ENCODE data around the gene UBAC1. TPM values are rescaled to one million over a fixed set of nuclear protein-coding genes. Genes with fewer than 3 reads are reported as not detected.

Gene UBAC1
- total RNA-seq, 1 donor from 2014 or later, result 25.5 TPM

DNA sequence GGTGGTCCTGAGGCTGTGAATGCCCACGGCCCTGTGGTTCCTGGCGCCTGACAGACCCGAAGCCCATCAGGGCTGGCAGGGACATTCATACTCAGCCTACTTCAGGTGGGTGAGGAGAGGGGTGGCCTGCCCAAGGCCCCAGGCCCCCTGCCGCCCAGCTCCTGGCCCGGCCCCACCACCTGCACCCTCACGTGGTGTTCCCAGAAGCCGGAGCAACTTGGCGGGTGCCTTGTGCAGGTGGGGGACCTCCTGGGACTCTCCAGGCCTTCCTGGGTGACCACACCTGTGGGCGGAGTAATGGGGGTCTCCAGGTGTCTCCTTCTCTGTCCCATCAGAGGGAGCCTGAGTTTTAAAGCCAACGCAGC lies 36.8 kb upstream of the UBAC1 start:
- POLR2A ChIA-PET, result no interaction called here
- intact Hi-C loops (cut with micrococcal nuclease), result no loop called here
- no peaks in the 10 kb centered on the region for H3K27me3 Mint-ChIP-seq
- H3K27ac Mint-ChIP-seq, result no peak overlapping the region
- H3K36me3 Mint-ChIP-seq (ENCODE audit: low read depth), result no peaks in the 10 kb centered on the region
- ATAC-seq (ENCODE audit: low read depth) (no peak), DNase-seq (no peak)
- TF ChIP-seq, protein P1, sequence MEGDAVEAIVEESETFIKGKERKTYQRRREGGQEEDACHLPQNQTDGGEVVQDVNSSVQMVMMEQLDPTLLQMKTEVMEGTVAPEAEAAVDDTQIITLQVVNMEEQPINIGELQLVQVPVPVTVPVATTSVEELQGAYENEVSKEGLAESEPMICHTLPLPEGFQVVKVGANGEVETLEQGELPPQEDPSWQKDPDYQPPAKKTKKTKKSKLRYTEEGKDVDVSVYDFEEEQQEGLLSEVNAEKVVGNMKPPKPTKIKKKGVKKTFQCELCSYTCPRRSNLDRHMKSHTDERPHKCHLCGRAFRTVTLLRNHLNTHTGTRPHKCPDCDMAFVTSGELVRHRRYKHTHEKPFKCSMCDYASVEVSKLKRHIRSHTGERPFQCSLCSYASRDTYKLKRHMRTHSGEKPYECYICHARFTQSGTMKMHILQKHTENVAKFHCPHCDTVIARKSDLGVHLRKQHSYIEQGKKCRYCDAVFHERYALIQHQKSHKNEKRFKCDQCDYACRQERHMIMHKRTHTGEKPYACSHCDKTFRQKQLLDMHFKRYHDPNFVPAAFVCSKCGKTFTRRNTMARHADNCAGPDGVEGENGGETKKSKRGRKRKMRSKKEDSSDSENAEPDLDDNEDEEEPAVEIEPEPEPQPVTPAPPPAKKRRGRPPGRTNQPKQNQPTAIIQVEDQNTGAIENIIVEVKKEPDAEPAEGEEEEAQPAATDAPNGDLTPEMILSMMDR (IDR thresholded peaks at IDR 0.05), result no peak
- peaks cover 1% of the 10 kb centered on the region for H3K4me1 Mint-ChIP-seq
- CTCF ChIA-PET, result no interaction called here
- H3K4me3 Mint-ChIP-seq, result no peak overlapping the region
- no peaks in the 10 kb centered on the region for H3K9me3 Mint-ChIP-seq

DNA sequence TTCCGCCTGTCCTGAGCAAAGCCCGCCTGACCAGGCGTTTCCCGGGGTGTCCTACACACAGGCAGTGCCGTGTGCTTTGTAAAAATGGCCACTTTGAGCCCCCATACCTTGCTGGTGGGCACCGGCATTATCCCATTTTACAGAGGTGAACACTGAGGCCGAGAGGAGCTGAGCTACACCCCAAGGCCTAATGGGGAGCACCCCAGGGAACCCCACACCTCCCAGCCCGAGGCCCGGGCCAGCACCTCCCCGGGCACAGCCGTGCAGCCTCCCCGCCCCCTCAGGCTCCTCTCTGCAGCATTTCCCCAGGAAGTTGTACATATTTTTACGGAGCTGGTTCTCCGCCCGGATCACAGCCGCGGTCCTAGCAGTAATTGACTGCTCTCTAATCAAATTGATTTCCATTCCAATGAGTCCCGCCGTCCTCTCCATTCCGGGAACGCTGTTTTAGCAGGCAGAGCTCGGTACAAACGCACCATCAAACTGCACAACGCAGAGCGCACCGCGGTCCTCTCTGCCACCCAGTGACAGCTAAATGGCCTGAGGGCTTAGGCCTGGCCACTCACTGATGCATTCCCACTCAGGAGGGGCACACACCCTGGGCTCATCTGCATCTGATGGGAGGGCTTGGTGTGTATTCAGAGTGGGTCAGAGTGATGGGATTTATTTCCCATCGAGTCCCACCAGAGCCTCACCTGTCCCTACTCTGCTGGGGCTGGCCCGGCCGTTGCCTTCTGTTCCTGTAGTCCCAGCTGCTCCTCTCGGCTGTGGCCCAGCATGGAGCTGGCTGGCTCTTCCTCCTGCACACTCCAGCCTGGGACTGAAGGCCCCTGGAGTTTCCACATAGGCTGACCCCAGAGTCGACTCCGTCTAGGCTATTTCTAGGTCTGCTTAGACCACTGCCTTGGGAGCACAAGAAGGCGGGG lies 36.2 kb upstream of the UBAC1 start:
- Mint-ChIP-seq H3K4me1 (peaks cover 6% of the 10 kb centered on the region), H3K36me3 (ENCODE audit: low read depth) (no peaks in the 10 kb centered on the region), H3K27ac (no peak overlapping the region), H3K27me3 (no peaks in the 10 kb centered on the region), H3K4me3 (no peak overlapping the region), H3K9me3 (no peaks in the 10 kb centered on the region)
- ATAC-seq (ENCODE audit: low read depth), result no peak
- intact Hi-C loops (cut with micrococcal nuclease), result no loop called here
- no peak for DNase-seq
- POLR2A ChIA-PET, result no interaction called here
- CTCF ChIA-PET, result no interaction called here
- TF ChIP-seq, protein P1 (IDR thresholded peaks at IDR 0.05), result no peak

DNA sequence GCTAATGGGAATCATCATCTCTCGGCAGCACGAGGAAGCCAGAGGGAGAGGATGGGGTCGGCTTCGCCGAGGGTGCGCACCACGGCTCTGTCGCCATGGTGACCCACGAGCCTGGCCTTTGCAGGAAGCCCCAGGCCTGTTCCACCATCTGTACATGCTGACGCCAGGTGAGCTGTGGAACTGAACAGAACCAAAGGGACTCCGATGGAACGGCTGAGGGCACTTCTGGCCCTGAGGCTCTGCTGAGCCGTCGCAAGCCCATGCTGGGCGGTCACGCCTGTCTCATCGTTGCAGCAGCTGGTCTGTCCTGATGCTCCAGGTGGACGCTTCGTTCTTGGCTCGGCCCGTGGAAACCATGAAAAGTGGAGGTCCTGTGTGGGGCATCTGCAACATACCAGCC lies 34.6 kb upstream of the UBAC1 start:
- Mint-ChIP-seq H3K4me1 (peaks cover 12% of the 10 kb centered on the region), H3K27me3 (no peaks in the 10 kb centered on the region), H3K36me3 (ENCODE audit: low read depth) (no peaks in the 10 kb centered on the region), H3K4me3 (no peak overlapping the region), H3K27ac (no peak overlapping the region), H3K9me3 (no peaks in the 10 kb centered on the region)
- POLR2A ChIA-PET, result interaction anchor here (0.6 kb wide), 1 partner anchor 49 kb away, joined by 3 read pairs; no protein-coding TSS in a partner anchor
- no peak for DNase-seq
- CTCF ChIA-PET, result no interaction called here
- TF ChIP-seq, protein P1 (IDR thresholded peaks at IDR 0.05), result no peak
- intact Hi-C loops (cut with micrococcal nuclease), result no loop called here
- no peak for ATAC-seq (ENCODE audit: low read depth)

DNA sequence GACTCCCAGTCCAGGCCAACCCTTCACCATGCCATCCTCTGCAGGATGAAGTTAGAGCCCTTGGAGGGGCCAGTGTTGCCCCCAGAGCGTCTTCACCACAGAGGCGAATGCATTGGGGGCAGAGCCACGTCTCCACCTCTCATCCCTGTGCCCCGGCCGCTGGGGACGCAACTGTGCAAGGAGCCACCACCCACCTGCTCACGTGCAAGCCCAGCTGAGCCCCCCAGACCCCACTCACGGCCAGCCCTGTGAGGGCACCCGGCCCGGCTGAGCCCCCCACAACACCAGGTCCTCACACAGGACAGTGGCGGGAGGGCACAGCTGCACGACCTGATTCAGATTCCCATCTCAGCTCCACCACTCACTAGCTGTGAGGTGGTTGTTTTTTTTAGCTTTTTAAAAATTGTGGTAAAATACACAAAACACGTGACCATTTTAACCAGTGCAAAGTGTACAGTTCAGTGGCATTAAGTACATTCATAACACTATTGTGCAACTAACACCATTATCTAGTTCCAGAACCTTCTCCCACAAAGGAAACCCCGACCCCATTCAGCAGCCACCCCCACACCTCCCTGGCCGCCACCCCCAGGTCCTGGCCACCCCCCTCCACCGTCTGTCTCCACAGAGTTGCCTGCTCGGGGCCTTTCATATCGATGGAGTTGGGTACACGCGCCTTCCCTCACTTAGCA lies 33.5 kb upstream of the UBAC1 start:
- ATAC-seq (ENCODE audit: low read depth), result no peak
- ChIA-PET CTCF (no interaction called here), POLR2A (no interaction called here)
- no peaks in the 10 kb centered on the region for H3K9me3 Mint-ChIP-seq
- no peaks in the 10 kb centered on the region for H3K36me3 Mint-ChIP-seq (ENCODE audit: low read depth)
- no peak for DNase-seq
- no peak overlapping the region for H3K27ac Mint-ChIP-seq
- H3K4me1 Mint-ChIP-seq, result peaks cover 19% of the 10 kb centered on the region
- no peaks in the 10 kb centered on the region for H3K27me3 Mint-ChIP-seq
- TF ChIP-seq, protein P1 (IDR thresholded peaks at IDR 0.05), result no peak
- no peak overlapping the region for H3K4me3 Mint-ChIP-seq
- intact Hi-C loops (cut with micrococcal nuclease), result no loop called here

DNA sequence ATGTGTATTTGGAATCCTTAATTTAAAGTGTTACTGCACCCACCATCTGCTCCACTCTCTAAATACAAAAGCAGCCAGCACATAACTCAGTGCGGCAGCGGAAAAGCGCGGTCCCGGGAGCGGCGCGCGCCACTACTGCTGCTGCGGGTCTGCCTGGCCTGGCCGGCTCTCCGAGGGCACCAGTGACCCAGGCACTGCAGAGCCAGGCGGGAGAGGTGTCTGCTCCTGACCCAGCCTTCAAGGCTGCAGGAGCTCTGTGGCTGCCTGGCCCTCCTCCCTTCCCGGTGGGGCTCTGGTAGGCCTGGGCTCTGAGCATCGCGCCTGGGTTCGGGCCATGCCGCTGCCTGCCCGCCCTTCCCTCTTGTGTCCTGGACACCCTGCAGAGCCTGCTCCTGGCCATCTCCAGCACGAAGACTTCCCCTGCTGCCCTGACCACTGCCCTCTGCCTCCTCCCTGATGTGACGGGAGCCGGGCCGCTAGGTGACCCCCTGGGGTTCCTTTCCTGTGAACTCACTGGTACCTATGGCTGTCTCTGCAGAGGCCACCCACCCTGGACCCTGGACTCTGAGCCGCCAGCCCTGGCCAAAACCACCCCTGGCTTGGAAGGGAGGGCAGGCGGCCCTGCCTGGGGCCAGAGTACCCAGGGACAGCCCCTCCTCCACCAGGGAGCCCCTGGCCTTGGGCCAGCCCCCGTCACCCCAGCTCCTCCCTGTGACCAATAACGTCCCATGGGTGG lies 32.8 kb upstream of the UBAC1 start:
- H3K36me3 Mint-ChIP-seq (ENCODE audit: low read depth), result no peaks in the 10 kb centered on the region
- ChIA-PET CTCF (interaction anchor here (1.1 kb wide), 1 partner anchor 129 kb away, joined by 4 read pairs; no protein-coding TSS in a partner anchor), POLR2A (no interaction called here)
- H3K27me3 Mint-ChIP-seq, result no peaks in the 10 kb centered on the region
- peaks cover 20% of the 10 kb centered on the region for H3K4me1 Mint-ChIP-seq
- intact Hi-C loops (cut with micrococcal nuclease), result no loop called here
- DNase-seq, result no peak
- H3K9me3 Mint-ChIP-seq, result no peaks in the 10 kb centered on the region
- TF ChIP-seq, protein P1 (IDR thresholded peaks at IDR 0.05), result no peak
- H3K27ac Mint-ChIP-seq, result no peak overlapping the region
- H3K4me3 Mint-ChIP-seq, result no peak overlapping the region
- ATAC-seq (ENCODE audit: low read depth), result no peak
